Measurements from ENCODE around the gene DOK7. TPM values are rescaled to one million over a fixed set of nuclear protein-coding genes. Genes with fewer than 3 reads are reported as not detected.
A peak's percentile ranks its signal among the peaks of the same experiment; 100 is the strongest.

The DOK7 gene
- total RNA-seq, 2 donors from 2014 or later = 0.80 to 1.5 TPM

DNA sequence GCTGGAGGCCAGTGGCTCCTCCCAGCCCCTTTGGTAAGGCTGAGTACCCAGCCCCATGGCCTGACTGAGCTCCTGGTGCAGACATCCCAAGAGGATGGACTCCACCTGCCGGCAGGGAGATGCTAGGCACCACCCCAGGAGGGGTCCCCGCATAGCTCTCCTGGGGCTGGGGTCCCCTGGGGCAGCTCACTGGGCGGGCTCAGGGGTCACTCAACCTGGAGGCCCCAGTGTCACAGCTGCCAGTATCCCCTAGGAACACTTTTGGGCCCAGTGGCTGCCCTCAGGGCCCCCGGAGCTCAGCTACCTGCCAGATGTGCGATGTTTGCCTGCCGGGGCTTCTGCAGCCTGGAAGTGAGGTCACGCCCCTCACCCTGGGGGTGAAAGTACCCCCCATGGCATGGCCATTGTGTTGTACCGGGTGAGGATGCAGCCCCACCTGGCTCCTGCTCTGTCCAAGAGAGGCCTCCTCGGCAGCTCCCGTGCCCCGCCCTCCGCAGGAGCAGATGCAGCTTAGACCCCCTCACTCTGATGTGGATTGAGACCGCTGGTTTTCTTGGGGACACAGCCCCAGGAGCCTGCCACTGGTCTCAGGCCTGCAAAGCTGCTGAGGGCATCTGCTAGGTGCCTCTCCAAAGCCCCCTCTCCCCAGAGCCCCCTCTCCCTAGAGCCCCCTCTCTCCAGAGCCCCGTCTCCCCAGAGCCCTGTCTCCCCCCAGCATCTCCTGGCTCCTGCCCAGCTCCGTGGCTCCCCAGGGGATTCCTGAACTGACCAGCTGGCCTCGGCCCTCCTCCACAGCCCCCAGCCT, 28.0 kb upstream of the DOK7 start:
- Histone ChIP-seq H3K27me3 (no peaks in the 10 kb centered on the region), H3K4me1 (peaks cover 3% of the 10 kb centered on the region), H3K4me3 (no peak overlapping the region), H3K27ac (no peak overlapping the region), H3K36me3 (no peaks in the 10 kb centered on the region), H3K9ac (ENCODE audit: low read depth in 2 of 2, low read length in 2 of 2) (no peak overlapping the region), H3K9me3 (no peaks in the 10 kb centered on the region)
- intact Hi-C loops (cut with DNase I) = no loop called here
- no peak for DNase-seq
- TF ChIP-seq, protein P1, sequence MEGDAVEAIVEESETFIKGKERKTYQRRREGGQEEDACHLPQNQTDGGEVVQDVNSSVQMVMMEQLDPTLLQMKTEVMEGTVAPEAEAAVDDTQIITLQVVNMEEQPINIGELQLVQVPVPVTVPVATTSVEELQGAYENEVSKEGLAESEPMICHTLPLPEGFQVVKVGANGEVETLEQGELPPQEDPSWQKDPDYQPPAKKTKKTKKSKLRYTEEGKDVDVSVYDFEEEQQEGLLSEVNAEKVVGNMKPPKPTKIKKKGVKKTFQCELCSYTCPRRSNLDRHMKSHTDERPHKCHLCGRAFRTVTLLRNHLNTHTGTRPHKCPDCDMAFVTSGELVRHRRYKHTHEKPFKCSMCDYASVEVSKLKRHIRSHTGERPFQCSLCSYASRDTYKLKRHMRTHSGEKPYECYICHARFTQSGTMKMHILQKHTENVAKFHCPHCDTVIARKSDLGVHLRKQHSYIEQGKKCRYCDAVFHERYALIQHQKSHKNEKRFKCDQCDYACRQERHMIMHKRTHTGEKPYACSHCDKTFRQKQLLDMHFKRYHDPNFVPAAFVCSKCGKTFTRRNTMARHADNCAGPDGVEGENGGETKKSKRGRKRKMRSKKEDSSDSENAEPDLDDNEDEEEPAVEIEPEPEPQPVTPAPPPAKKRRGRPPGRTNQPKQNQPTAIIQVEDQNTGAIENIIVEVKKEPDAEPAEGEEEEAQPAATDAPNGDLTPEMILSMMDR (IDR thresholded peaks at IDR 0.05) = no peak

DNA sequence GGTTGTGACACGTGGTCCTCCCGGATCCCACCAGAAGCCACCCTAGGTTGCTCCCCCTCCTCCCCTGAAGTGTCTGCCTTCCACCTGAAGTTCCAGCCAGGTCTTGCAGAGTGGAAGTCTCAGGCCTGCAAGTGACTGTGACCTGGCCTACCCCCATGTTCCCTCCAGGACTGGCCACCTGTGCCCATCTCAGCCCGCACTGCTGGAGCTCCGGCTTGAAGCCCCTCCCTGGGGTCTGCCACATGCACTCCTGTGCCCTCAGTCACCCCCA, 27.5 kb upstream of the DOK7 start:
- H3K4me3 ChIP-seq = no peak overlapping the region
- TF ChIP-seq, protein P1 (IDR thresholded peaks at IDR 0.05) = no peak
- peaks cover 3% of the 10 kb centered on the region for H3K4me1 ChIP-seq
- H3K27ac ChIP-seq = no peak overlapping the region
- H3K9me3 ChIP-seq = no peaks in the 10 kb centered on the region
- H3K36me3 ChIP-seq = no peaks in the 10 kb centered on the region
- no peaks in the 10 kb centered on the region for H3K27me3 ChIP-seq
- no peak for DNase-seq
- H3K9ac ChIP-seq (ENCODE audit: low read depth in 2 of 2, low read length in 2 of 2) = no peak overlapping the region
- intact Hi-C loops (cut with DNase I) = no loop called here

- Histone ChIP-seq H3K27ac (no peak overlapping the region), H3K4me3 (no peak overlapping the region)
These were observed 26.9 kb upstream of the DOK7 start for GRCh38 chr4:3436048-3436797.

DNA sequence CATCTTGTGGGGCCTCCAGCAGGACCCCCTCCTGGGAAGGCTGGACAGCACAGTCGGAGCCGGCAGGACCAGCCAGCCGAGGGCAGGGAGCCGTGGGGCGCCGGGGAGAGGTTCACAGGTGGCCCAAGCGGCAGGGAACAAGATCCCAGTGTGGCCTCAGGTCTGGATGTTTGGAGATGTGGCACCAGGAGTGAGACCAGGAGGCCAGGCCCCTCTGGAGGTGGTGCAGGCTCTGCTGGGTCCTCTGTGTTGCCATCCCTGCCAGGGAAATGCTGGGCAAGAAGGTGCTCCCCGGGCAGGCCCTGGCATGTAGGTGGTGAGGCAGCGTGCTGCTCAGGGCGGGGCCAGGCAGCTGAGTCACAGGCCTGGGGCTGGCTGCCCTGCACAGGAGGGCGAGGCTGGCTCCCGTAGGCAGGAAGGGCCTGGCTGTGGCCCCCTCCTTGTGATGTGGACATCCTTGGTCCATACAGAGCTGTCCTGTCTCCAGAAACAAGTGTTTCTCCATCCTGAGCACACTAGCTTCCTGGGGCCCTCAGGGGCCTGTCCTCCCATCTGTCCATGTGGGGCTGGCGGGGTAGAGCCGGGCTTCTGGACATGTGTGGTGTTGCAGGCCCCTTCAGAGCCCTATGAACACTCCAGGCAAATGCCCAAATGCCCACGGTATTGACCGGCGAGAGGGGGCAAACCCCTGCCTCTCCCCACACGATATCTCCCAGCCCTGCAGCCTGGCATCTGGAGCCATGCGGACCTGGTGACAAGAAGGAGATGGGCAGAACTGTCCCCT, 26.1 kb upstream of the DOK7 start:
- Histone ChIP-seq H3K9me3 (no peaks in the 10 kb centered on the region), H3K27ac (no peak overlapping the region), H3K36me3 (no peaks in the 10 kb centered on the region), H3K4me1 (peaks cover 3% of the 10 kb centered on the region), H3K9ac (ENCODE audit: low read depth in 2 of 2, low read length in 2 of 2) (no peak overlapping the region), H3K27me3 (no peaks in the 10 kb centered on the region), H3K4me3 (no peak overlapping the region)
- intact Hi-C loops (cut with DNase I) = no loop called here
- DNase-seq = peak; percentile 53
- TF ChIP-seq, protein P1 (IDR thresholded peaks at IDR 0.05) = no peak

More at GRCh38 chr4:3436048-3436797, 26.9 kb upstream of the DOK7 start:
- Histone ChIP-seq H3K9me3 (no peaks in the 10 kb centered on the region), H3K36me3 (no peaks in the 10 kb centered on the region), H3K27me3 (no peaks in the 10 kb centered on the region), H3K9ac (ENCODE audit: low read depth in 2 of 2, low read length in 2 of 2) (no peak overlapping the region), H3K4me1 (peaks cover 3% of the 10 kb centered on the region)
- intact Hi-C loops (cut with DNase I) = no loop called here
- DNase-seq = no peak
- TF ChIP-seq, protein P1 (IDR thresholded peaks at IDR 0.05) = no peak

GRCh38 chr4:3437582-3437936, 25.5 kb upstream of the DOK7 start:
- intact Hi-C loops (cut with DNase I) = no loop called here
- Histone ChIP-seq H3K4me1 (peaks cover 3% of the 10 kb centered on the region), H3K36me3 (no peaks in the 10 kb centered on the region), H3K9ac (ENCODE audit: low read depth in 2 of 2, low read length in 2 of 2) (no peak overlapping the region), H3K27ac (no peak overlapping the region), H3K4me3 (no peak overlapping the region), H3K27me3 (no peaks in the 10 kb centered on the region), H3K9me3 (no peaks in the 10 kb centered on the region)
- TF ChIP-seq, protein P1 (IDR thresholded peaks at IDR 0.05) = no peak
- DNase-seq = no peak
